ENCODE results near the gene MGLL. TPM values are rescaled to one million over a fixed set of nuclear protein-coding genes. Genes with fewer than 3 reads are reported as not detected.

The MGLL gene
- polyA plus RNA-seq, 10 donors = 20.3 to 29.7 (median 21.9) TPM

GRCh38 chr3:127676456-127676855 lies 145.9 kb downstream of the MGLL start:
- DNase-seq = no peak

GRCh38 chr3:127675651-127676391 lies 146.5 kb downstream of the MGLL start:
- DNase-seq = no peak

GRCh38 chr3:127674790-127675189 lies 147.5 kb downstream of the MGLL start:
- DNase-seq = no peak

GRCh38 chr3:127674101-127674721 lies 148.1 kb downstream of the MGLL start:
- DNase-seq = no peak

- DNase-seq = peak in 1 of 3 donors; percentile 45
Measured at GRCh38 chr3:127673191-127674100, 148.9 kb downstream of the MGLL start.

GRCh38 chr3:127672429-127673190 lies 149.7 kb downstream of the MGLL start, which contains the start of gene ABTB1:
TSS of gene ABTB1 (plus strand) at chr3:127672952. CDS start at chr3:127673026, 74 bp downstream.
- DNase-seq = peak; percentile 74 to 91 (median 77)

GRCh38 chr3:127671523-127672428 lies 150.5 kb downstream of the MGLL start:
- DNase-seq = peak in 1 of 3 donors; percentile 75

GRCh38 chr3:127670761-127671522 lies 151.4 kb downstream of the MGLL start:
- DNase-seq = no peak

- DNase-seq = no peak
Measured at GRCh38 chr3:127670229-127670559, 152.1 kb downstream of the MGLL start.

- no peak for DNase-seq
Measured at GRCh38 chr3:127669541-127670228, 152.6 kb downstream of the MGLL start.

GRCh38 chr3:127668906-127669305 lies 153.4 kb downstream of the MGLL start:
- no peak for DNase-seq

- DNase-seq = no peak
Measured at GRCh38 chr3:127667119-127667681, 155.1 kb downstream of the MGLL start.

- no peak for DNase-seq
Measured at GRCh38 chr3:127666676-127667075, 155.6 kb downstream of the MGLL start.

- no peak for DNase-seq
Measured at GRCh38 chr3:127665586-127665985, 156.7 kb downstream of the MGLL start.

GRCh38 chr3:127665165-127665564 lies 157.2 kb downstream of the MGLL start:
- peak in 1 of 3 donors; percentile 34 for DNase-seq

- no peak for DNase-seq
Measured at GRCh38 chr3:127663151-127663550, 159.2 kb downstream of the MGLL start.

- peak in 1 of 3 donors; percentile 51 for DNase-seq
Measured at GRCh38 chr3:127662001-127662469, 160.3 kb downstream of the MGLL start.

- DNase-seq = no peak
Measured at GRCh38 chr3:127661600-127661999, 160.7 kb downstream of the MGLL start.

Data from muscle of back (tissue), 11 donors.